IPS-18c (cell line): Measurements from ENCODE around the gene TOM1.

ENCODE experiments used
- H3K4me3 ChIP-seq: 2 replicates; pipeline ENCODE4 v1.7.0; 2013; ENCODE audit warnings: low read depth, mild to moderate bottlenecking, low read length, moderate library complexity; ENCODE audit not compliant: insufficient read depth
- H3K9me3 ChIP-seq: one replicate; pipeline ENCODE4 v1.6.1; 2013; ENCODE audit warnings: mild to moderate bottlenecking, low read length, moderate library complexity; ENCODE audit not compliant: control insufficient read depth, insufficient read depth

The TOM1 gene

DNA sequence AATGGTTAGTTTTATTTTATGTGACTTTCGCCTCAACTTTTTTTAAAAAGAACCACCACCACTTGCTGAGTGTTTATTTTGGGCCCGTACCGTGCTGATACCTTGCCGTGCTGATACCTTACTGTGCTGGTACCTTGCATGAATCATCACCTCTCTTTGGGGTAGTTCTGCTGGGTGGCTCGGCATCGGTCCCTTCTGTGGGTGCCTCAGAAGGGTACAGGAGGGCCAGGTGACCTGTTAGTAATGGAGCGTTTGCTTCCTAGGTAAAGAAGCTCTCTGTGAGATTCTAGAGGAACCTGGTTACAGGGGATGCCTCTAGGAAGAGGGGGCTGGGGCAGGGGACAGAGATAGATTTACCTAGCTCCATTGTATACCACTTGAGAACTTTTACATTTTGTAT is 17.1 kb downstream of the TOM1 start:
- no peaks in the 10 kb centered on the region for H3K9me3 ChIP-seq

DNA sequence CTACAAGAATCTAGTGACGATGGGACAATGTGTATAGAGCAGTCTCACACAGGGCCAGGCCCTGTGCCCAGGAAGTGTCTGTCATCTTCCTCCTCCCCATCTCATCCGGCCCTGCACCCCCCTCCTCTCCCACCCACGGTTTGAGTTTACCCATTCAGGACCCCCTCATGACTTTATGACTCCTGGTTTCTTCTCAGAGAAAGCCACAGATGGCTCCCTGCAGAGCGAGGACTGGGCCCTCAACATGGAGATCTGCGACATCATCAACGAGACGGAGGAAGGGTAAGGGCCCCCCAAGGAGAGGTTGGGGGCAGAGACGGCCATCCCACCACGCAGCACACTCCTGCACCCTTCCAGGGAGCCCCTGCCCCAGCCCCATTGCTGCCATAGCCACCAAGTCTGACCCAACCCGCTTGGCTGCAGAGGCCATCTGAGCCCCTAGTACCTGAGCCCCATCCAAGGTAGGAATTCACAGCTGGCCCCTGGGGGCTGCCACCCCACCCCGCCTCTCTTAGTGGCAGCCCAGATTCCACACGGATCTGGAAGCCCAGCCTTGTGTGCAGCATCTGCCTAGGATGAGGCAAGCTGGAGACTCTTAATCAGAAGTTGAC is 18.1 kb downstream of the TOM1 start:
- Histone ChIP-seq H3K9me3 (no peaks in the 10 kb centered on the region), H3K4me3 (no peak overlapping the region)

More for the DNA sequence above, 17.1 kb downstream of the TOM1 start:
- H3K4me3 ChIP-seq = no peak overlapping the region

DNA sequence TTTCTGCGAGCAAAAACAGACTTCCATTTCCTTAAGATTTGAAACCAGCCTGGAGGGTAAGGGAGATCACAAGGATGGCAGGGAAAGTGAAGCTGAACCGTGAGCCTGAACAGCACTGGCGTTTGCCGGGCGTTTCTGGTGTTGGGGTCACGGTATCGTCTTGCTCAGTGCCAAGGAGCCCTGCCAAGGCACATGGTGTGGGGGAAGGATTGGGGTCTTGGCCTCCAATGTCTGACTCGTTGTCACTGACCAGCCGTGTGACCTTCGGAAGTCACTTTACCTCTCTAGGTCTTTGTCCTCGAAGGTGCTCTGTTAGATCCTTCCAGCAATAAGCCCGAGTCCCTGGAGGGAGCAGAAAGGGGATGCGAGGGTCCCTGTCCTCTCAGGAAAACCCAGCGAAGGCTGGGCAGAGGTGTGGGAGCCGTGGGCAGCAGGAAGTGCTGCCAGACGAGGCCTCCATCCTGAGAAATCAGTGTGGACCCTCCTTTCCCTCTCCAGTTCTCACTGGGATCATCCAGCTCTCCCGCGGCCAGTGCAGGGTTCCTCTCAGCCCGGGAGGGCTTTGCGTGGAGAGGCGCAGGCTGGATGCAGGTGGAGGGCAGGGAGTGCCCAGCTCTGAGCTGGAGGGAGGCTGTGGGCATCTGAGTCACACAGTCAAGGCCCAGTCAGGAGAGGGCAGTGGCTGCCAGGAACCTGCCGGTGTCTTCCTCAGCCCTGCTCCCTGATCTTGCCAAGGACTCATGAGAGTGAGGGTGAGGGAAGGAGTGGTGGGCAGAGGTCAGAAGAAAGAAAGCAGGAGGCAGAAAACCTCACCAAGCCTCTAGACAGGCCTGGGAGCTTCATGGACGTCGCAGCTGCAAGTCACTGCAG is 18.9 kb downstream of the TOM1 start:
- Histone ChIP-seq H3K9me3 (no peaks in the 10 kb centered on the region), H3K4me3 (no peak overlapping the region)

DNA sequence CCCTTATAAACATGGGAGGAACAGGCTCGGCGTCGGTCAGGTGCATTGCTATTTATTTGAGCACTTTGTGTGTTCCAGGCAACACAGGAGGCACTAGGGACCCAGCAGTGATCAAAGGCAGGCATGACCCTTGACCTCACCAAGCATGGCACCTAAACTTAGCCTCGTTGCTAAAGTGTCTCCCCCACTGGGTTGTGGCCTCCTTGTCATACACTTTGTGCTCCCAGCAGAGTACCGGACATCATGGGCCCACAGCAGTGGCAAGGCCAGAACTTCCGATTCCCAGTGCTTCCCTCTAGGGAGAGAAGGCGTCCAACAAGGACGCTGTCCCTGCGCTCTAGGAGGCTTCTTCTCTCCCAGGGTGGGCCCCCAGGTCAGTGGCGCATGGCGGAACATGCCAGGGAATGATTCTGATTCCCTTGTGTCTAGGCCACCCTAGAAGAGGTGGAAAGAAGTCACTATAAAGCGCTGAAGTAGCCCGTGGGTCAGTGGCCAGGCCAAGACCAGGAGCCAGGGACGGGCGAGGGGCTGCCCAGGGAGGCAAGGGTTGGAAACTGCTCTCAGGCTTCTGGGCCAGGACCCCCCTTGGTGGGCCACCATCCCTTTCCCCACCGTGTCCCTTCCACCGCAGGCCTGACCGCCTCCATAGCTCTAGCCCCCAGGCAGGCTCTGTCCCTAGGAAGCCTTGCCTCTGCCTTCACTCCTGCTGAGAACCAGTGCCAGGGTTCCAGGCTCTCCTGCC is 19.7 kb downstream of the TOM1 start:
- Histone ChIP-seq H3K4me3 (no peak overlapping the region), H3K9me3 (no peaks in the 10 kb centered on the region)

DNA sequence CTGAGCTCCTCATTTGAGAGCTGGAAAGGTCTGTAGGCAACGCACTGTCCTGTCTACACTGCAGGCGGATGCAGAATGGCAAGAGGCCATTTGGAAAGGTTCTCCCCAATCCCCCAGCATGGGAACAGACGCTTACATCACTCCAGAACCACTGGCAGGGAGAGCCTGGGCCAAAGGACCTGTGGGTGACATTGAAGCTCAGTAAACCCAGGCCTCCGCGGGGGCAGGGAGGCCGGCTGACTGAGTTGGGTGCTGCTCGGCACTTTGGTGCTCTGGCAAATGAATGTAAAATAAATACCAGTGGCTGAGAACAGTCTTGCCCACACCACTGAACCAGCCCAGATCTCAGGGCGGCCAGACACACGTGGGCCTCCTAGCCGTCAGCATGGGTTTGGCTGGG is 22.4 kb downstream of the TOM1 start:
- Histone ChIP-seq H3K4me3 (no peak overlapping the region), H3K9me3 (no peaks in the 10 kb centered on the region)

DNA sequence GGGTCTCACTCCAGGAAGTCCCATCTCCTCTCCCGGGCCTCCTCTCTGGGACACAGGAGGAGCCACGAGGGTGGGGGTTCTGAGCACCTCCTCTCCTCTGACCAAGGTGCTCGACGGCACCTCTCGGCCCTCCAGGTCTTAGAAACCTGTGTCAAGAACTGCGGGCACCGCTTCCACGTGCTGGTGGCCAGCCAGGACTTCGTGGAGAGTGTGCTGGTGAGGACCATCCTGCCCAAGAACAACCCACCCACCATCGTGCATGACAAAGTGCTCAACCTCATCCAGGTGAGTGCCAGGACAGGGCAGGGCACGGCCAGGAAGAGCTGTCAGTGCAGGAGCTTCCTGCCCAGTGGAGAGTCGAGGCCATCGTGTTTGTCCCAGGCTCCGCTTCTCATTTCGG is 23.2 kb downstream of the TOM1 start:
- no peaks in the 10 kb centered on the region for H3K9me3 ChIP-seq
- no peak overlapping the region for H3K4me3 ChIP-seq

- H3K4me3 ChIP-seq = no peak overlapping the region
- H3K9me3 ChIP-seq = no peaks in the 10 kb centered on the region
Observed at GRCh38 chr22:35323305-35323704, 23.6 kb downstream of the TOM1 start.

- Histone ChIP-seq H3K9me3 (no peaks in the 10 kb centered on the region), H3K4me3 (no peak overlapping the region)
Observed at GRCh38 chr22:35324067-35324466, 24.4 kb downstream of the TOM1 start.

DNA sequence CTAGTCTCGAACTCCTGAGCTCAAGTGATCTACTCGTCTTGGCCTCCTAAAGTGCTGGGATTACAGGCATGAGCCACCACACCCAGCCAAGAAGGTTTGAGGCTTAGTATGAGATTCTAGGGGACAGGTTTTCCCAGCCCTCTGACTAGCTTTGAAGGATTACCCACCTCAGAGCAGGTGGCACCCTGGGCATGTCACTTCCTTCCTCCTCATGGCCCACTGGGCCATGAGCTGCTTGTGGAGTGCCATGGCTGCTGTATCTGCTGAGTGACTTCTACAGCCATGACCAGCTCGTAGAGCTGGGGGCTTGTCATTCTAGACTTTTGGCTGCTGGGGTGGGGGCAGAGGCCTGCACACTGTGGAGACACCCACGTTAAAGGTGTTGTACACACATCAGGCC is 25.1 kb downstream of the TOM1 start:
- Histone ChIP-seq H3K9me3 (no peaks in the 10 kb centered on the region), H3K4me3 (no peak overlapping the region)

- H3K9me3 ChIP-seq = no peaks in the 10 kb centered on the region
- no peak overlapping the region for H3K4me3 ChIP-seq
Observed at GRCh38 chr22:35325209-35325608, 25.5 kb downstream of the TOM1 start.

- Histone ChIP-seq H3K9me3 (no peaks in the 10 kb centered on the region), H3K4me3 (no peak overlapping the region)
Observed at GRCh38 chr22:35326854-35327562, 27.3 kb downstream of the TOM1 start.

DNA sequence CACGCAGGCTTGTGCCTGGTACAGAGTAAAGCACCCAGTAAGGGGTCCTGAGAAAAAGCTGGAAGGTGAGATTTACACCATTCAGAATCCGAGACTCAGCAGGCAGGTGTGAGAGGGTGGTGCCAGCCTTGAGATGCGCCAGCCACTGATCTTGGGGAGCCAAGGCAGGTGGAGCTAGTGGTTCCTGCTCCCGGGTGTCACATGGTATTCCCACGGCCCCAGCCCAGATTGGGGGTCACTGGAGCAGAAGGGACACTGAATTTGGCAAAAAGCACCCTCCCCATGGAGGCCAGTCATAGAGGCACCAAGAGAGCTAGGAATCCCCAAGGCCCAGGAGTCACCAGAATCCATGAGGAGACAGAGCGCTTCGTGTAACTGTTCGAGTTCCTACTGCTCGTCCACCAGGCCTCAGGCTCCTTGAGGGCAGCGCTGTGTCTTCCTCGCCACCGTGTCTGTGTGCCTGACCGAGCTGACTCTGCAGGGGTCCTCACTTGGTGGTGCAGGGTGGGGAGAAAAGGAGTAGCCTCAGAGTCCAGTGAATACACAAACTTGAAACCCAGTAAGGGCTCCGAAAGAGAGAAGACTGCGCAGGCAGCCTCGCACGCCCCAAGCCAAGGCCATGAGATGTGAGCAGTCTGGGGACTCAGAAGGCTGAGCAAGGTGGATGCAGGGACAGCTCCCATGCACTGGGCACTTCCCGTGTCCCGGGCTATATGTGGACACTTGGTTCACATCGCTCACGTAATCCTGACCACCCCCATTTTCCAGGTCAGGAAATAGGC is 28.2 kb downstream of the TOM1 start:
- Histone ChIP-seq H3K4me3 (no peak overlapping the region), H3K9me3 (no peaks in the 10 kb centered on the region)

GRCh38 chr22:35328472-35328885 is 28.8 kb downstream of the TOM1 start:
- H3K9me3 ChIP-seq = no peaks in the 10 kb centered on the region
- H3K4me3 ChIP-seq = no peak overlapping the region

GRCh38 chr22:35329114-35329847 is 29.6 kb downstream of the TOM1 start:
- no peaks in the 10 kb centered on the region for H3K9me3 ChIP-seq
- no peak overlapping the region for H3K4me3 ChIP-seq

GRCh38 chr22:35330258-35330861 is 30.7 kb downstream of the TOM1 start:
- H3K4me3 ChIP-seq = no peak overlapping the region

DNA sequence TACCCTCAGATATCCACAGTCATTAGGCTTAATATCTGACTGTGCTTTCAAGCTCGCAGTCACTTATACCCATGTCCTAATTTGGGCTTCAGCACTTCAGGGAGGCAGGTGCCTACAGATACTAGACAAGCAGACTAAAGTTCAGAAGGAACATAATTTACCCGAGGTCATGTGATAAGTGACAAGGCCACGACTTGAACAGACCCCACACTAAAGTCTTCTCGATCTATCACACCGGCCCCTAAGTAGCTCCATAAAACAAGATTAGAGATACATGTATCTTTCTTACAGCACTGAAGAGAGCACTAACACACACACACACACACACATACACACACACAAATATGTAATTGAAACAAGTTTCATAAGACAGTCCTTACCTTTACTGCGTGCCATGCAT is 32.6 kb downstream of the TOM1 start:
- H3K9me3 ChIP-seq = no peaks in the 10 kb centered on the region
- H3K4me3 ChIP-seq = no peak overlapping the region

More at GRCh38 chr22:35330258-35330861, 30.7 kb downstream of the TOM1 start:
- no peaks in the 10 kb centered on the region for H3K9me3 ChIP-seq
